Thoracic aorta (tissue), 2 donors: ENCODE results near the gene EEF1G. TPM values are rescaled to one million over a fixed set of nuclear protein-coding genes. Genes with fewer than 3 reads are reported as not detected.
"Not testable (repeated sequence)": the region's sequence is repeated elsewhere in the genome, so short reads cannot be mapped to it uniquely, and the experiment has no call there.

Source experiments
- ATAC-seq: fragments of 150-250 bp; one replicate; pipeline ENCODE4 v1.8.0; 2017; ENCODE audit warnings: low read depth; ENCODE audit not compliant: insufficient number of reproducible peaks, low FRiP score
- DNase-seq: peaks from one replicate; pipeline ENCODE4 v3.0.0-alpha.2; 2020; ENCODE audit warnings: low spot score
- H3K27ac ChIP-seq, 2 donors: fragments of 200-600 bp; sonication (generic); 1 replicate in 1 of 2; 2 replicates in 1 of 2; pipeline ENCODE4 v1.5.1; 2016; ENCODE audit warnings: mild to moderate bottlenecking in 2 of 2, moderate library complexity in 2 of 2
- H3K27me3 ChIP-seq: fragments of 200-600 bp; sonication (generic); replicated peaks from 2 replicates; pipeline ENCODE4 v1.6.0; 2016; ENCODE audit warnings: mild to moderate bottlenecking; ENCODE audit not compliant: insufficient read depth
- H3K36me3 ChIP-seq: fragments of 200-600 bp; sonication (generic); one replicate; pipeline ENCODE4 v1.5.1; 2016
- H3K4me1 ChIP-seq, 2 donors: fragments of 200-600 bp; sonication (generic); 1 replicate in 1 of 2; 2 replicates in 1 of 2; pipeline versions ENCODE4 v1.5.1 to v1.6.0; 2016; ENCODE audit warnings: low read depth in 2 of 2, mild to moderate bottlenecking in 1 of 2; ENCODE audit not compliant: control insufficient read depth in 1 of 2
- H3K4me3 ChIP-seq: fragments of 200-600 bp; sonication (generic); 2 replicates; pipeline ENCODE4 v1.5.1; 2016; ENCODE audit warnings: mild to moderate bottlenecking
- H3K9me3 ChIP-seq: fragments of 200-600 bp; sonication (generic); 2 replicates; pipeline ENCODE4 v1.5.1; 2016
- total RNA-seq, 2 donors: library from RNA; depleted of rRNA; stranded (reverse); fragments of >200 nt; gene quantifications; one replicate each; pipeline versions ENCODE4 v1.1.0 to v1.2.3, GENCODE V29; 2016
- TF ChIP-seq, protein P1 (sequence below): fragments of 200-600 bp; sonication (generic); IDR thresholded peaks from one replicate; pipeline ENCODE4 v1.5.1; 2019; ENCODE audit warnings: antibody characterized with exemption

Gene EEF1G
- total RNA-seq, 2 donors from 2014 or later = 719 to 780 TPM

DNA sequence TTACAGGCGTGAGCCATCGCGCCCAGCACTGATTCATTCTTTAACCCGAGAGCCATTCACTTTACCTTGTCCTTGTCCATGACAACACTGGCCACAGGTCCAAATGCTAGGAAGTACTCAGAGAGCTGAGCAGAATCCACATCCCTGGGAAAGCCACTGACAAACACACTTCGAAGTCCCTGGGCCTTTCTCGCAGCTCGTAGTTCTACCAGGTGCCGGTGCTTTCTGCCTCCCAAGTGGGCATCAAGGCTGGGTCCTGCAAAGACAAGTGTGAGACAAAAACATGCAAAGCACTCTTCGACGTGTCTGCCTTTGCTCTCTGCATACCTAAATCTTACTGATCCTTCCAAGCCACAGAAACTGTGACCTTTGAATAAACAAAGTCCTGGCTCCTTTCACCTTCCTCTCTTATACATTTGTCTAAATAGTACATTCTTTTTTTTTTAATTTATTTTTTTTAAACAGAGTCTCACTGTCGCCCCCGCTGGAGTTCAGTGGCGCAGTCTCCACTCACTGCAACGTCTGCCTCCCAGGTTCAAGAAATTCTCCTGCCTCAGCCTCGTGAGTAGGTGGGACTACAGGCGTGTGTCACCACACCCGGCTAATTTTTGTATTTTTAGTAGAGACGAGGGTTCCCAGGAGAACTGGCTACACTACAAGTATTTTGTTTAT, 15.4 kb upstream of the EEF1G start:
- peaks cover 28% of the 10 kb centered on the region for H3K36me3 ChIP-seq
- ATAC-seq = no peak

DNA sequence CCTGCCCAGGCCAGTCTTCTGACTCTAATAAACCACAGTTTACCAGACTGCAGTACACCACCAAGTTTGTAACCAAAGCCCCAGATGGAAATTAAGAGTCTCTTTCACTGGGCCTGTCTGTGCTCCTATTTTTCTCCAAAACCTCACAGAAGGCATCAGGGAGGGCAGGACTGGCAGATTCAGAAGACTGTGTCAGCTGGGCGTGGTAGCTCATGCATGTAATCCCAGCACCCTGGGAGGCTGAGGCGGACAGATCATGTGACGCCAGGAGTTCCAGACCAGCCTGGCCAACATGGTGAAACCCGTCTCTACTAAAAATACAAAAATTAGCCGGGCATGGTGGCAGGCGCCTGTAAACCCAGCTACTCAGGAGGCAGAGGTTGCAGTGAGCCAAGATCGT, 11.7 kb upstream of the EEF1G start:
- H3K4me3 ChIP-seq, ATAC-seq, H3K9me3 ChIP-seq, DNase-seq, H3K4me1 ChIP-seq, H3K27me3 ChIP-seq, H3K27ac ChIP-seq: not testable (repeated sequence)
- H3K36me3 ChIP-seq = peaks cover 23% of the 10 kb centered on the region

More for the DNA sequence above, 15.4 kb upstream of the EEF1G start:
- Histone ChIP-seq H3K27ac (no peak overlapping the region), H3K4me3 (no peak overlapping the region), H3K9me3 (no peaks in the 10 kb centered on the region), H3K4me1 (peaks cover 12 to 27% of the 10 kb centered on the region in 2 donors), H3K27me3 (no peaks in the 10 kb centered on the region)
- no peak for DNase-seq
- TF ChIP-seq, protein P1, sequence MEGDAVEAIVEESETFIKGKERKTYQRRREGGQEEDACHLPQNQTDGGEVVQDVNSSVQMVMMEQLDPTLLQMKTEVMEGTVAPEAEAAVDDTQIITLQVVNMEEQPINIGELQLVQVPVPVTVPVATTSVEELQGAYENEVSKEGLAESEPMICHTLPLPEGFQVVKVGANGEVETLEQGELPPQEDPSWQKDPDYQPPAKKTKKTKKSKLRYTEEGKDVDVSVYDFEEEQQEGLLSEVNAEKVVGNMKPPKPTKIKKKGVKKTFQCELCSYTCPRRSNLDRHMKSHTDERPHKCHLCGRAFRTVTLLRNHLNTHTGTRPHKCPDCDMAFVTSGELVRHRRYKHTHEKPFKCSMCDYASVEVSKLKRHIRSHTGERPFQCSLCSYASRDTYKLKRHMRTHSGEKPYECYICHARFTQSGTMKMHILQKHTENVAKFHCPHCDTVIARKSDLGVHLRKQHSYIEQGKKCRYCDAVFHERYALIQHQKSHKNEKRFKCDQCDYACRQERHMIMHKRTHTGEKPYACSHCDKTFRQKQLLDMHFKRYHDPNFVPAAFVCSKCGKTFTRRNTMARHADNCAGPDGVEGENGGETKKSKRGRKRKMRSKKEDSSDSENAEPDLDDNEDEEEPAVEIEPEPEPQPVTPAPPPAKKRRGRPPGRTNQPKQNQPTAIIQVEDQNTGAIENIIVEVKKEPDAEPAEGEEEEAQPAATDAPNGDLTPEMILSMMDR = no peak

DNA sequence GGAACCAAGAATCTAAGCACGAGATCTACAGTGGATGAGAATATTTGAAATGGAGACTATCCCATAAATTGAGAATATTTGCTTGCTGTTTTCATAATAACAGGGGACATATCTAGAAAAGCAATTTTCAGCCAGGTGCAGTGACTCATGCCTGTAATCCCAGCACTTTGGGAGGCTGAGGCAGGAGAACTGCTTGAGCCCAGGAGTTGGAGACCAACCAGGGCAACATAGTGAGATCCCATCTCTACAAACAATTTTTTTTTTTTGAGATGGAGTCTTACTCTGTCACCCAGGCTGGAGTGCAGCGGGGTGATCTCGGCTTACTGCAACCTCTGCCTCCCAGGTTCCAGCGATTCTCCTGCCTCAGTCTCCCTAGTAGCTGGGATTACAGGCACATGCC, 8.0 kb upstream of the EEF1G start:
- H3K9me3 ChIP-seq, H3K27me3 ChIP-seq, ATAC-seq, H3K27ac ChIP-seq, H3K4me3 ChIP-seq, H3K4me1 ChIP-seq, DNase-seq: not testable (repeated sequence)
- peaks cover 15% of the 10 kb centered on the region for H3K36me3 ChIP-seq

DNA sequence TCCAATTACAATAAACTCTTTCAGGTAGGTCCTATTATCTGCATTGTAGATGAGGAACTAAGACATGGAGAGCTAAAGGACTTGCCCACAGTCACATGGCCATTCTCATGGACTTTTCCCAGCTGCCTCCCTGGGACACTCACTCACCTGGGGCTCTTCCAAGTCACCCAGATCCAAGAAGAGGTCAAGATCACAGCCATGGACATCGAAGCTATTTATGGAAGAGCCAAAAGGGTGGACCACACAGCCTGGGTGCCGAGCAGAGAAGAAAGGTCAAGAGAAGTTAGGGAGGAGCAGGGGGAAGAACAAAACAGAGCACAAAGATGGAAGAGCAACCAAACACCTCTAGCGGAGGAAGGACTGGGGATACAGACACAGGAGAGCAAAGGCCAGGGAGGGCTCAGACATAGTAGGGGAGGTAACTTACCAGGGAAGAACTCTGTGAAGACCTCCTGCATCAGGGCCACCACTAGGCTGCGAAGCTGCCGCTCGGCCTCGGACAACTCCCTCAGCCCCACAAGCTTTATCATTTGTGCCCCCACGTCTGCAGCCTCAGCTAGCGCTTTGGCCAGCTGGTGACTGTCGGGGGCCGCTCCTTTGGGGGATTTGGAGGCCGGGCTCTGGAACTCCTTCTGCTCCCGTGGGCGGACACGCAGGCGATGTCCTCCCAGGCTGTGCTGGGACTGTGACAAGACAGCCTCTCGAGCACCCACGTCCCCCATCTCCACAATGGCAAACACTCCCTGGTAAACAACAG, 7.4 kb upstream of the EEF1G start:
- Histone ChIP-seq H3K27ac (no peak overlapping the region), H3K4me1 (peaks cover 0 to 4% of the 10 kb centered on the region in 2 donors), H3K36me3 (peaks cover 17% of the 10 kb centered on the region), H3K4me3 (no peak overlapping the region), H3K9me3 (no peaks in the 10 kb centered on the region), H3K27me3 (no peaks in the 10 kb centered on the region)
- DNase-seq (no peak), ATAC-seq (no peak)
- TF ChIP-seq, protein P1 = no peak

DNA sequence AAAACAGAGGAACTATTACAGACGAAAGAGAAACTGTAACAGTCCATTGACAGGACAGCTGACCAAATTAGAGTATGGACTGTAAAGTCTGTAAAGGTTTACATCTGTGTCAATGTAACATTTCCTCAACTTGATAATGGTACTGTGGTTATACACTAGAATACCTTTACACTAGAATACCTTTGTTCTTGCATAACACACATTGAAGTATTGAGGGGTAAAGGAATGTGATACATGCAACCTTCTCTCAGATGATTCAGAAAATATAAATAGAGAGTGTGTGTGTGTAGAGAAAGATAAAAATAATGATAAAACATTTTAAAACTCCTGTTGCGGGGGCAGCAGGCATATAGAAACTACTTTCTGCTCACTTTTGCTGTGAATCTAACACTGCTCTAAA, 5.6 kb upstream of the EEF1G start:
- ATAC-seq (no peak), DNase-seq (no peak)
- no peak overlapping the region for H3K4me3 ChIP-seq
- no peak overlapping the region for H3K27ac ChIP-seq
- H3K27me3 ChIP-seq = no peaks in the 10 kb centered on the region
- peaks cover 14 to 20% of the 10 kb centered on the region in 2 donors for H3K4me1 ChIP-seq
- no peaks in the 10 kb centered on the region for H3K9me3 ChIP-seq
- H3K36me3 ChIP-seq = peaks cover 12% of the 10 kb centered on the region
- TF ChIP-seq, protein P1 = no peak

DNA sequence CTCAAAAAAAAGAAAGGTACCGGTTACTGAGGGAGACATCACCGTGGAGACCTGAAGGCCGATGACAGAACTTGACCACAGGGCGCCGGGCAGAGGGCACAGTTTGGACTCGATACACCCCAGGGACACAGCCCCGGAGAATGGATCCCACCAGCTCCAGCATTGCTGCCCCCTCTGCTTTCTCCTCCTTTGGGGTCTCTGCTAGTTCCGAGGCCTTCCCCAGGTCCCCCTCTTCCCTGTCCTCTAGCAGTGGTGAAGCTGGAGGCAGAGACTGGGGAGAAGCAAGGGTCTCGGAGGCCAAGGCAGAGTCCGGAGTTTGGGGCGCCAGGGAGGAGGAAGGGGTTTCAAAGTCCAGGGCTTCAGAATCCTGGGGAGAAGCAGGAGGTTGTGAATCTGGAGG, 4.8 kb upstream of the EEF1G start:
- TF ChIP-seq, protein P1 = no peak

More for the DNA sequence above, 4.8 kb upstream of the EEF1G start:
- no peak for ATAC-seq
- Histone ChIP-seq H3K4me1 (peaks cover 14 to 20% of the 10 kb centered on the region in 2 donors), H3K4me3 (no peak overlapping the region), H3K9me3 (no peaks in the 10 kb centered on the region), H3K27ac (no peak overlapping the region), H3K27me3 (no peaks in the 10 kb centered on the region), H3K36me3 (peaks cover 12% of the 10 kb centered on the region)
- no peak for DNase-seq
